Measurements from ENCODE around the gene ZNF423.

GRCh38 chr16:49545243-49545642 lies 310.7 kb downstream of the ZNF423 start:
- TF ChIP-seq POLR2A (IDR thresholded peaks at IDR 0.05), result no peak
- TF ChIP-seq CTCF (IDR thresholded peaks at IDR 0.05), result no peak
